Measurements from ENCODE around the gene MRPL55. TPM values are rescaled to one million over a fixed set of nuclear protein-coding genes. Genes with fewer than 3 reads are reported as not detected.

Gene MRPL55
- total RNA-seq, 2 experiments from 2014 or later = 75.0 to 82.4 TPM

GRCh38 chr1:228092342-228093049 lies 16.6 kb downstream of the MRPL55 start:
- no peak for DNase-seq
- no peak overlapping the region for H3K4me3 Mint-ChIP-seq
- peaks cover 74% of the 10 kb centered on the region for H3K36me3 Mint-ChIP-seq
- no peaks in the 10 kb centered on the region for H3K27me3 Mint-ChIP-seq
- H3K9me3 Mint-ChIP-seq = peaks cover 11% of the 10 kb centered on the region
- peaks cover 54% of the 10 kb centered on the region for H3K4me1 Mint-ChIP-seq
- no peak overlapping the region for H3K27ac Mint-ChIP-seq

GRCh38 chr1:228091084-228091483 lies 18.0 kb downstream of the MRPL55 start:
- no peak for DNase-seq
- H3K4me1 Mint-ChIP-seq = peaks cover 68% of the 10 kb centered on the region
- peaks cover 11% of the 10 kb centered on the region for H3K9me3 Mint-ChIP-seq
- H3K27ac Mint-ChIP-seq = peak overlapping the region; percentile 20
- no peak overlapping the region for H3K4me3 Mint-ChIP-seq
- peaks cover 74% of the 10 kb centered on the region for H3K36me3 Mint-ChIP-seq
- H3K27me3 Mint-ChIP-seq = no peaks in the 10 kb centered on the region

- peaks cover 72% of the 10 kb centered on the region for H3K4me1 Mint-ChIP-seq
- peaks cover 72% of the 10 kb centered on the region for H3K36me3 Mint-ChIP-seq
- peak overlapping the region; percentile 63 for H3K27ac Mint-ChIP-seq
- no peak overlapping the region for H3K4me3 Mint-ChIP-seq
- H3K9me3 Mint-ChIP-seq = peaks cover 11% of the 10 kb centered on the region
- no peak for DNase-seq
- no peaks in the 10 kb centered on the region for H3K27me3 Mint-ChIP-seq
Measured at GRCh38 chr1:228090613-228091081, 18.5 kb downstream of the MRPL55 start.

- Mint-ChIP-seq H3K4me3 (no peak overlapping the region), H3K27me3 (no peaks in the 10 kb centered on the region), H3K9me3 (peaks cover 6% of the 10 kb centered on the region), H3K4me1 (peaks cover 74% of the 10 kb centered on the region), H3K36me3 (peaks cover 72% of the 10 kb centered on the region), H3K27ac (peak overlapping the region; percentile 90)
- DNase-seq = no peak
Measured at GRCh38 chr1:228089519-228090380, 19.3 kb downstream of the MRPL55 start.

- H3K9me3 Mint-ChIP-seq = no peaks in the 10 kb centered on the region
Measured at GRCh38 chr1:228088586-228089498, 20.3 kb downstream of the MRPL55 start.

GRCh38 chr1:228087771-228088251 lies 21.3 kb downstream of the MRPL55 start:
- H3K4me3 Mint-ChIP-seq = peak overlapping the region; percentile 61
- DNase-seq = no peak
- H3K4me1 Mint-ChIP-seq = peaks cover 82% of the 10 kb centered on the region

More at GRCh38 chr1:228088586-228089498, 20.3 kb downstream of the MRPL55 start:
- H3K4me1 Mint-ChIP-seq = peaks cover 79% of the 10 kb centered on the region
- peak overlapping the region; percentile 43 for H3K4me3 Mint-ChIP-seq
- no peaks in the 10 kb centered on the region for H3K27me3 Mint-ChIP-seq
- H3K27ac Mint-ChIP-seq = peak overlapping the region; percentile 90
- H3K36me3 Mint-ChIP-seq = peaks cover 72% of the 10 kb centered on the region
- no peak for DNase-seq

GRCh38 chr1:228085287-228085951 lies 23.7 kb downstream of the MRPL55 start:
- Mint-ChIP-seq H3K4me1 (peaks cover 68% of the 10 kb centered on the region), H3K27ac (peak overlapping the region; percentile 92), H3K9me3 (no peaks in the 10 kb centered on the region), H3K4me3 (peak overlapping the region; percentile 88), H3K27me3 (no peaks in the 10 kb centered on the region), H3K36me3 (peaks cover 50% of the 10 kb centered on the region)
- no peak for DNase-seq

More at GRCh38 chr1:228087771-228088251, 21.3 kb downstream of the MRPL55 start:
- Mint-ChIP-seq H3K27me3 (no peaks in the 10 kb centered on the region), H3K27ac (peak overlapping the region; percentile 81), H3K9me3 (no peaks in the 10 kb centered on the region), H3K36me3 (peaks cover 69% of the 10 kb centered on the region)

- Mint-ChIP-seq H3K27me3 (no peaks in the 10 kb centered on the region), H3K36me3 (peaks cover 48% of the 10 kb centered on the region), H3K9me3 (no peaks in the 10 kb centered on the region), H3K27ac (peak overlapping the region; percentile 92), H3K4me3 (peak overlapping the region; percentile 88), H3K4me1 (peaks cover 63% of the 10 kb centered on the region)
- DNase-seq = no peak
Measured at GRCh38 chr1:228084797-228085196, 24.3 kb downstream of the MRPL55 start.

GRCh38 chr1:228084325-228084724 lies 24.8 kb downstream of the MRPL55 start:
- Mint-ChIP-seq H3K27me3 (no peaks in the 10 kb centered on the region), H3K27ac (peak overlapping the region; percentile 92), H3K36me3 (peaks cover 48% of the 10 kb centered on the region), H3K4me1 (peaks cover 60% of the 10 kb centered on the region), H3K9me3 (no peaks in the 10 kb centered on the region), H3K4me3 (peak overlapping the region; percentile 88)
- DNase-seq = no peak

GRCh38 chr1:228083871-228084278 lies 25.2 kb downstream of the MRPL55 start:
- H3K36me3 Mint-ChIP-seq = peaks cover 45% of the 10 kb centered on the region
- no peaks in the 10 kb centered on the region for H3K27me3 Mint-ChIP-seq
- H3K27ac Mint-ChIP-seq = peak overlapping the region; percentile 92
- peak overlapping the region; percentile 88 for H3K4me3 Mint-ChIP-seq
- DNase-seq = no peak
- H3K4me1 Mint-ChIP-seq = peaks cover 57% of the 10 kb centered on the region
- H3K9me3 Mint-ChIP-seq = no peaks in the 10 kb centered on the region

GRCh38 chr1:228082918-228083870 lies 25.9 kb downstream of the MRPL55 start:
- Mint-ChIP-seq H3K9me3 (no peaks in the 10 kb centered on the region), H3K36me3 (peaks cover 40% of the 10 kb centered on the region), H3K4me1 (peaks cover 52% of the 10 kb centered on the region), H3K4me3 (peak overlapping the region; percentile 88), H3K27me3 (no peaks in the 10 kb centered on the region), H3K27ac (peak overlapping the region; percentile 92)
- DNase-seq = no peak

GRCh38 chr1:228082214-228082917 lies 26.7 kb downstream of the MRPL55 start, which contains the start of gene ARF1:
Gene ARF1, plus strand, starts transcription at chr1:228082708. Its CDS starts 14,407 bp downstream, at chr1:228097115.
- DNase-seq = peak; percentile 98
- Mint-ChIP-seq H3K4me1 (peaks cover 46% of the 10 kb centered on the region), H3K27me3 (no peaks in the 10 kb centered on the region), H3K36me3 (peaks cover 34% of the 10 kb centered on the region), H3K9me3 (no peaks in the 10 kb centered on the region), H3K4me3 (peak within 1 kb of the TSS; percentile 90), H3K27ac (peak within 1 kb of the TSS; percentile 92)

Measured in activated naive CD8-positive, alpha-beta T cell treated with anti-CD3 and anti-CD28 coated beads for 36 hours (primary cell).